H1 (cell line): ENCODE results near the gene CAMTA1. TPM values are rescaled to one million over a fixed set of nuclear protein-coding genes. Genes with fewer than 3 reads are reported as not detected.

Experiments used
- BCL11A ChIP-seq, 2 experiments: IDR thresholded peaks; one replicate each; pipeline ENCODE4 v1.6.1; 2011; ENCODE audit warnings: low read depth in 2 of 2, low read length in 2 of 2, mild to moderate bottlenecking in 2 of 2
- GABPA ChIP-seq: IDR thresholded peaks from 2 replicates; pipeline ENCODE4 v1.6.1; 2011; ENCODE audit warnings: mild to moderate bottlenecking, low read length, moderate library complexity, borderline replicate concordance; ENCODE audit not compliant: insufficient read depth
- JUN ChIP-seq: IDR thresholded peaks from 2 replicates; pipeline ENCODE4 v1.6.1; 2011; ENCODE audit warnings: low read depth, mild to moderate bottlenecking, improper control_type of control experiment, low read length
- TEAD4 ChIP-seq: IDR thresholded peaks from 2 replicates; pipeline ENCODE4 v1.6.1; 2012; ENCODE audit warnings: low read depth, low read length, inconsistent platforms, mixed read lengths
- polyA plus RNA-seq, 7 experiments: library from polyadenylated mRNA; depleted of rRNA in 3 of 7; stranded (reverse) in 5 of 7; unstranded in 2 of 7; fragments of >200 nt in 5 of 7; fragments of 200-250 nt in 2 of 7; gene quantifications; 1 replicate in 5 of 7; 2 replicates in 1 of 7; 4 replicates in 1 of 7; pipeline versions ENCODE4 v1.2.1 to v1.2.3, GENCODE V29; 2011 to 2013; ENCODE audit warnings: missing spikeins in 2 of 7, mixed read lengths in 2 of 7
- total RNA-seq: library from RNA; stranded (reverse); fragmentation: NEBNext Ultra II Directional; extraction: Animal tissue kit (Norgen Biotek cat#: 25700); gene quantifications from 2 replicates; pipeline ENCODE4 v1.2.1, GENCODE V29; 2021
- TF ChIP-seq, protein P1 (sequence below), 3 experiments: IDR thresholded peaks; 1 replicate in 2 of 3; 2 replicates in 1 of 3; pipeline versions ENCODE4 v1.5.1 to v1.6.1; 2011; ENCODE audit warnings: low read length in 3 of 3, mild to moderate bottlenecking in 3 of 3, inconsistent platforms in 2 of 3, low read depth in 1 of 3, moderate library complexity in 1 of 3; ENCODE audit not compliant: insufficient read depth in 1 of 3; ENCODE audit errors: control extremely low read depth in 1 of 3

CAMTA1 gene
- total and polyA plus RNA-seq, 2 of the 8 experiments (the other 6 are each of a cell fraction or from before 2014, with no cell fraction given) = 65.0 to 119 TPM

DNA sequence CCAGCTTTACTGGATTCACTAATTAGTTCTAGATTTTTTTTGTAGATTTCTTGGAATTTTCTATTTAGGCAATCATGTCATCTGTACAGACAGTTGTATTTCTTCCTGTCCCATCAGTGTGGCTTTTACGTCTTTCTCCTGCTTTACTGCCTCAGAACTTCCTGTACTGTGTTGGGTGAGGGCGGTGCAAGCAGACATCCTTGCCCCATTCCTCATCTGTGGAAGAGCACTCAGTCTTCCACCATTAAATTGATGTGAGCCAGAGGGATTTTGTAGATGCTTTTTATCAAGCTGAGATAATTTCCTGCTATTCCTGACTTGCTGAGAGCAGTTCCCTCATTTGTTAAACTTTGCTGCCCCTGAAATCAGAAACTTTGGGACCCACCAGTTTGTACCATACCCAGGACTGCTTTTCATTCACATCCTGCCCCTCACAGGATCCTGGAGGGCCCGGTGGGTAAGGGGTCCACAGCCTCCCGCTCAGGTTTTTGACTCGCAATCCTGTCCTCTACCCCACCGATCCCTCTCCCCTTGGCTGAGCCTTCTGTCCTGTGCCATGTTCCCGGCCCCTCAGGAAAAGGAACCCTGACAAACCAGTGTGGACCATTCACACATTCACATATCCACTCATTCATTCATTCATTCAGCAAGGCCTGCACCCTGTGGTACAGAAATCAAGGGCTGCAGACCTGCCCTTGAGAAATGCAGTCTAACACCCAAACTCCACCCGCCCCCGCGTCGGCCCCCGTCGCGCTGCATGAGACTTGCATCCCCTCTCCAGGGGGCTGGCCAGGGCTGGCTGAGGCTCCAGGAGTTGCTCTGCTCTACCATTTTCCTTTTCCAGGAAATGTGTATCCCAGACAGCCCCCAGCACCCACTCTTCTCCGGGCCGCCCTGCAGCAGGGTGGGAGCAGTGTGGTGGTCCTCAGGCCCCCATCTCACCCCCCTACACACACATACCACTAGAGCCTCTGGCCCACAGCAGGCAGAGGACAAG, 739.4 kb downstream of the CAMTA1 start (continued):
- TF ChIP-seq JUN = no peak
- no peak for TF ChIP-seq TEAD4
- TF ChIP-seq, protein P1, sequence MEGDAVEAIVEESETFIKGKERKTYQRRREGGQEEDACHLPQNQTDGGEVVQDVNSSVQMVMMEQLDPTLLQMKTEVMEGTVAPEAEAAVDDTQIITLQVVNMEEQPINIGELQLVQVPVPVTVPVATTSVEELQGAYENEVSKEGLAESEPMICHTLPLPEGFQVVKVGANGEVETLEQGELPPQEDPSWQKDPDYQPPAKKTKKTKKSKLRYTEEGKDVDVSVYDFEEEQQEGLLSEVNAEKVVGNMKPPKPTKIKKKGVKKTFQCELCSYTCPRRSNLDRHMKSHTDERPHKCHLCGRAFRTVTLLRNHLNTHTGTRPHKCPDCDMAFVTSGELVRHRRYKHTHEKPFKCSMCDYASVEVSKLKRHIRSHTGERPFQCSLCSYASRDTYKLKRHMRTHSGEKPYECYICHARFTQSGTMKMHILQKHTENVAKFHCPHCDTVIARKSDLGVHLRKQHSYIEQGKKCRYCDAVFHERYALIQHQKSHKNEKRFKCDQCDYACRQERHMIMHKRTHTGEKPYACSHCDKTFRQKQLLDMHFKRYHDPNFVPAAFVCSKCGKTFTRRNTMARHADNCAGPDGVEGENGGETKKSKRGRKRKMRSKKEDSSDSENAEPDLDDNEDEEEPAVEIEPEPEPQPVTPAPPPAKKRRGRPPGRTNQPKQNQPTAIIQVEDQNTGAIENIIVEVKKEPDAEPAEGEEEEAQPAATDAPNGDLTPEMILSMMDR (IDR thresholded peaks at IDR 0.05; ENCODE audit: control extremely low read depth in 1 of 3, insufficient read depth in 1 of 3, low read depth in 1 of 3, low read length in 3 of 3) = no peak
- no peak for TF ChIP-seq GABPA
- TF ChIP-seq BCL11A (IDR thresholded peaks at IDR 0.05; ENCODE audit: low read depth in 2 of 2, low read length in 2 of 2) = no peak
